Measurements from ENCODE around the gene SMPD1. TPM values are rescaled to one million over a fixed set of nuclear protein-coding genes. Genes with fewer than 3 reads are reported as not detected.

Gene SMPD1
- total RNA-seq, 1 donor from 2014 or later: 48.6 TPM

DNA sequence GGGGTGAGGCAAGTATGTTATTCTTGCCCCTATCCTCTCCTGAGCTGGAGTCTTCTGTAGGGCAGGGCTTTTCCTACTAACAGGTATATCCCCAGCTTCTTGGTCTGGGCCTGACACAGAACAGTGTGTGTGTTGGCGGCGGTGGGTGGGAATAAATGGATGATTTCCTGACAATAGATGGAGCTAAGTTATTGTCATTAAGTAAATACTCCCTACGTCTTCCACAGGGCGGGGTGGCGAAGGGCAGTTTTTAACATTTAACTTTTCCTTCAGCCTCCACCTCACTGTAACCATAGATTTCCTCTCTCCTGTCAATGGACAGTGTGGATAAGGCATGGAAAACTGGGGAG is 11.7 kb upstream of the SMPD1 start:
- DNase-seq (ENCODE audit: low spot score in 2 of 2): no peak
- H3K27ac ChIP-seq: no peak overlapping the region
- H3K9me3 ChIP-seq: no peaks in the 10 kb centered on the region
- H3K36me3 ChIP-seq: no peaks in the 10 kb centered on the region
- intact Hi-C loops (cut with DNase I): loop anchor here (2.0 kb wide), 2 partner anchors 126 to 328 kb away; no protein-coding TSS in a partner anchor
- no peaks in the 10 kb centered on the region for H3K4me1 ChIP-seq
- TF ChIP-seq, protein P1, sequence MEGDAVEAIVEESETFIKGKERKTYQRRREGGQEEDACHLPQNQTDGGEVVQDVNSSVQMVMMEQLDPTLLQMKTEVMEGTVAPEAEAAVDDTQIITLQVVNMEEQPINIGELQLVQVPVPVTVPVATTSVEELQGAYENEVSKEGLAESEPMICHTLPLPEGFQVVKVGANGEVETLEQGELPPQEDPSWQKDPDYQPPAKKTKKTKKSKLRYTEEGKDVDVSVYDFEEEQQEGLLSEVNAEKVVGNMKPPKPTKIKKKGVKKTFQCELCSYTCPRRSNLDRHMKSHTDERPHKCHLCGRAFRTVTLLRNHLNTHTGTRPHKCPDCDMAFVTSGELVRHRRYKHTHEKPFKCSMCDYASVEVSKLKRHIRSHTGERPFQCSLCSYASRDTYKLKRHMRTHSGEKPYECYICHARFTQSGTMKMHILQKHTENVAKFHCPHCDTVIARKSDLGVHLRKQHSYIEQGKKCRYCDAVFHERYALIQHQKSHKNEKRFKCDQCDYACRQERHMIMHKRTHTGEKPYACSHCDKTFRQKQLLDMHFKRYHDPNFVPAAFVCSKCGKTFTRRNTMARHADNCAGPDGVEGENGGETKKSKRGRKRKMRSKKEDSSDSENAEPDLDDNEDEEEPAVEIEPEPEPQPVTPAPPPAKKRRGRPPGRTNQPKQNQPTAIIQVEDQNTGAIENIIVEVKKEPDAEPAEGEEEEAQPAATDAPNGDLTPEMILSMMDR (IDR thresholded peaks at IDR 0.05): no peak
- H3K4me3 ChIP-seq: no peak overlapping the region
- H3K27me3 ChIP-seq: no peaks in the 10 kb centered on the region

DNA sequence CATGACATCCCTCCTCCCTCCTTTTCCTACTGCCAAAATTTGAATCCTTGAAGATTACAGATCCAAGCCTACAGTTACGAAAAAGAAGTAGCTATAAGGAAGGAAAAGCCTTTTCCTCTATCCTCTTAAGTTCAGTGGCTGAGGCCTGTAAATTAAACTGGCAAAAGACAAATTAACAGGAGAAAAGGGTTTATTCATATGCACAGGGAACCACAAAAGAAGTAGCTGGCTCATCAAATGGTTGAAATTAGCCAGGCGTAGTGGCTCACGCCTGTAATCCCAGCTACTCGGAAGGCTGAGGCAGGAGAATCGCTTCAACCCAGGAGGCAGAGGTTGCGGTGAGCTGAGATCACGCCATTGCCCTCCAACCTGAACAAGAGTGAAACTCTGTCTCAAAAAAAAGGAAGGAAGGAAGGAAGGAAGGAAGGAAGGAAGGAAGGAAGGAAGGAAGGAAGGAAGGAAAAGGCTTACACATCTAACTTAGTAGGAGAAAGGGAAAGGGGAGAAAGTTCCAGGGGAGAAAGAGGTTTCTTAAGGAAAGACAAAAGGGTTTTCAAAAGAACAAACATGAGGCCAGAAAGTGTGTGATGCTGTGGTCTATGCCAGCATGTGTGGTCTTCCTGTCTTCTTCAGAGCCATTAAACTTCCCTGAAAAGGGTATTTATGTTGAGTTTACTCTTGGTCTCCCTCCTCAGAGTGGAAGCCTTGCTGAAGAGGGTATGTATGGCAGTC is 5.1 kb upstream of the SMPD1 start:
- H3K4me1 ChIP-seq: peaks cover 0 to 5% of the 10 kb centered on the region in 2 donors
- H3K27ac ChIP-seq: no peak overlapping the region
- no peak overlapping the region for H3K4me3 ChIP-seq
- TF ChIP-seq, protein P1 (IDR thresholded peaks at IDR 0.05): no peak
- no peaks in the 10 kb centered on the region for H3K36me3 ChIP-seq
- H3K9me3 ChIP-seq: no peaks in the 10 kb centered on the region
- intact Hi-C loops (cut with DNase I): no loop called here
- H3K27me3 ChIP-seq: no peaks in the 10 kb centered on the region
- no peak for DNase-seq (ENCODE audit: low spot score in 2 of 2)

DNA sequence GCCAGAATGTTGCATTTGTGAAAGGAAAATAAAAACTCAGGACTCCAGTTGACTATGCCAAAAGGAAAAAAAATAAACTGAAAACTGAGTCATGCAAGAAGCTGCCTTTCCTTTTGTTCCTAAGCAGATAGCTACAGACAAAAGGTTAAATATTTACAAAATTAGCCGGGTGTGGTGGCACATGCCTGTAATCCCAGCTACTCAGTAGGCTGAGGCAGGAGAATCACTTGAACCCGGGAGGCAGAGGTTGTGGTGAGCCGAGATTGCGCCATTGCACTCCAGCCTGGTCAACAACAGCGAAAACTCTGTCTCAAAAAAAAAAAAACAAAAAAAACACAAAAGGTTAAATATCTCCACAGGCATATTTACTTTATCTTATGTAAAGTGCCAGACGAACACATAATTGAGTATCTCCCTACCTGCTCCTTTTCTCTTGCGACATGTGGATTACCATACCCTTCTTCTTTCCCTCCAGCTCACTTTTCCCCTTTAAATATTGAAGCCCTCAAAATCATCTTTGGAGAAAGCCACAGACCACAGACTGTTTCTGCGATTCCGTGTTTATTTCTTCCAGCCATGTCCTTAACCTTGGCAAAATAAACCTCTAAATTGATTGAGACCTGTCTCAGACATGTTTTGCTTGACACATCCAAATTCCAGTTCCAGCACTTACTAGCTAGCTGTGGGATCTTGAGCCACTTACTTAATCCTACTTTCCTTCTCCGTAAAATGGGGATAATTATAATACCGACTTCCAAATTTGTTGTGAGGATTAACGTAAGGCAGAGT is 2.3 kb upstream of the SMPD1 start:
- Histone ChIP-seq H3K27ac (peak overlapping the region; percentile 46 to 69), H3K4me3 (no peak overlapping the region), H3K4me1 (peaks cover 9 to 14% of the 10 kb centered on the region in 2 donors), H3K27me3 (no peaks in the 10 kb centered on the region), H3K36me3 (peaks cover 0 to 3% of the 10 kb centered on the region in 2 donors), H3K9me3 (no peaks in the 10 kb centered on the region)
- no peak for DNase-seq (ENCODE audit: low spot score in 2 of 2)
- TF ChIP-seq, protein P1 (IDR thresholded peaks at IDR 0.05): no peak
- intact Hi-C loops (cut with DNase I): loop anchor here (2.0 kb wide), 1 partner anchor 25 kb away; no protein-coding TSS in a partner anchor

DNA sequence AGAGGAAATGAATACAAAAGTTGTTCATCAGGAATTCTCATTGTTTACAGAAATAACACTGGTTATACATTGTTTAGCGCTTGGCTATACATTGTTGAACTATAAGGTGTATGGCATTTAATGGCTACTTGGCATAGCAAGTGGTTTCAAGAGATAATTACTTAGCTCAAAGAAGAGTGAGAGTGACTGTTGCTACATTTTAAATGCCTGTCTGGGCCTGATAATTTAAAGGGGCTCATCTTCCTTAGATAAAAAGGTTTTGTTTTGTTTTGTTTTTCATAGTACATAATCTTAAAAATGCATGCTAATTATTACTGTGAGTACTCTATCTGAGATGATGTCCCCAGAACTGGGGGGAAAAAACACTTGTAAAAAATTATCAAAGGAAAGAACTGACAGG is 1.5 kb upstream of the SMPD1 start:
- Histone ChIP-seq H3K36me3 (peaks cover 4 to 10% of the 10 kb centered on the region in 2 donors), H3K9me3 (no peaks in the 10 kb centered on the region), H3K27ac (peak overlapping the region; percentile 90 to 95), H3K27me3 (no peaks in the 10 kb centered on the region), H3K4me1 (peaks cover 9 to 14% of the 10 kb centered on the region in 2 donors), H3K4me3 (no peak overlapping the region)
- TF ChIP-seq, protein P1 (IDR thresholded peaks at IDR 0.05): no peak
- intact Hi-C loops (cut with DNase I): loop anchor here (2.0 kb wide), 1 partner anchor 26 kb away; no protein-coding TSS in a partner anchor
- no peak for DNase-seq (ENCODE audit: low spot score in 2 of 2)

DNA sequence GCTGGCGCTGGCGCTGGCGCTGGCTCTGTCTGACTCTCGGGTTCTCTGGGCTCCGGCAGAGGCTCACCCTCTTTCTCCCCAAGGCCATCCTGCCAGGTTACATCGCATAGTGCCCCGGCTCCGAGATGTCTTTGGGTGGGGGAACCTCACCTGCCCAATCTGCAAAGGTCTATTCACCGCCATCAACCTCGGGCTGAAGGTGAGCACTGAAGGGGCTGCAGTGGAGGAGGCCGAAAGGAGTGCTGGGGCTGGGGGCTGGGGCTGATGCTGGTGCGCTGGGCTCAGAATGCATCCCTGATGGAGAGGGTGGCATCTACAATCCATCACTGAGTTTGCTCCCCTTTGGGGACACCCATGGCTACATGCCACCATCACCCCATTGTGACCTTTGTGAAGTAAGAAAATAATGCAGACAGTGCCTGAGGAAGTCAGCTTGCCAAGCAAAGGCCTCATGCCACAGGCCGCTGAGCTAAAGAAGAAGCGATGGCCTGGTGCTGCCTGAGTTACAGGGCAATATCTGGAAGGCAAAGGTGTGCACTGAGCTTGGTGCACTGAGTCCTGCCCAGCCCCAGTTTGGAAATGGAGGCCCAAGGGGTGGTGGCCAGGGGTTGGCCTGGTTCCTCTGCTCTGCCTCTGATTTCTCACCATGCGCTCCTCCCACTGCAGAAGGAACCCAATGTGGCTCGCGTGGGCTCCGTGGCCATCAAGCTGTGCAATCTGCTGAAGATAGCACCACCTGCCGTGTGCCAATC is 620 bp downstream of the SMPD1 start:
- TF ChIP-seq, protein P1 (IDR thresholded peaks at IDR 0.05): no peak
- Histone ChIP-seq H3K27me3 (no peaks in the 10 kb centered on the region), H3K4me1 (peaks cover 9 to 14% of the 10 kb centered on the region in 2 donors), H3K4me3 (peak overlapping the region; percentile 89 to 96), H3K9me3 (no peaks in the 10 kb centered on the region), H3K27ac (peak overlapping the region; percentile 90 to 95), H3K36me3 (peaks cover 20 to 25% of the 10 kb centered on the region in 2 donors)
- intact Hi-C loops (cut with DNase I): loop anchor here (1.0 to 5.0 kb wide), 8 partner anchors 28 to 291 kb away; partner anchors contain the start of genes APBB1, ARFIP2, FHIP1B and ILK
- DNase-seq (ENCODE audit: low spot score in 2 of 2): no peak

Measured in ascending aorta (tissue), 2 donors.